Measurements from ENCODE around the gene C19orf44.

DNA sequence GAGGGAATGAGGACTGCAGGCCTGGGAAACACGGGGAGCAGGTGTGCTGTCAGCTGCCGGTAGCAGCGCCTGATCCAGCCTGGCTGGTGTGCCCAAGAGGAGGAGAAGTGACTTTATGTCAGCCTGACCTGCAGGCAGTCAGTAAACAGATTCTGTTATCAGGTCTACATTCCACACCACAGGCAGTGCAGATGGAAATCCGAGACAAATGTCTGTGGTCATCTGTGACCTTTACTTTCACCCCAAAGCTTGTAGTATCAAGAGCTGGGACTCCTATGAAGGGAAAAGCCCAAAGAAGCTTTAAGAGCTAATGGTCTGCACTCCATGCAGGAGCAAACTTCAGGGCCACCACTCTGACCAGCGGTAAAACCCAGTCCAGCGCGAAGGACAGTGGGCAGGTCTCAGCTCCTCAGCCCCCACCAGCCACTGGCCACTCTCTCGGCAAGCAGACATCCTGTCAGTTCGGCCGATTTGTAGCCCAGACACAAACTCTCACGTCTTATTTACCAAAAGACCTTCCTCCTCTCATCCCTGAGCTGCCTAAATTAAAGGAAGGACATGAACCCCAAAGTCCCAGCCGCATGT lies 32.1 kb upstream of the C19orf44 start:
- TF ChIP-seq CTCF (conservative IDR thresholded peaks at IDR 0.05; ENCODE audit: low read length) = no peak
- TF ChIP-seq EZH2phosphoT487 (IDR thresholded peaks at IDR 0.05; ENCODE audit: borderline replicate concordance, low read depth, low read length) = no peak
